Stimulated activated CD8-positive, alpha-beta memory T cell treated with anti-CD3 and anti-CD28 coated beads, Interleukin-12 subunit alpha, Interleukin-12 subunit beta, amount 100 ng/mL, for 24 hours (primary cell): ENCODE data around the gene NEK6.
"Not testable (repeated sequence)": the region's sequence is repeated elsewhere in the genome, so short reads cannot be mapped to it uniquely, and the experiment has no call there.

Source experiments
- DNase-seq: peaks from one replicate; pipeline ENCODE4 v3.0.0-alpha.2; 2020; ENCODE audit errors: extremely low read depth

NEK6 gene

GRCh38 chr9:124228516-124228915 lies 29.2 kb upstream of the NEK6 start:
- DNase-seq, result no peak

GRCh38 chr9:124231095-124231737 lies 26.5 kb upstream of the NEK6 start:
- DNase-seq, result no peak

GRCh38 chr9:124238546-124239140 lies 19.1 kb upstream of the NEK6 start:
- no peak for DNase-seq

GRCh38 chr9:124239249-124240073 lies 18.3 kb upstream of the NEK6 start:
- DNase-seq, result no peak

GRCh38 chr9:124242331-124243194 lies 15.2 kb upstream of the NEK6 start:
- DNase-seq, result no peak

- not testable (repeated sequence) for DNase-seq
Measured at GRCh38 chr9:124247393-124247792, 10.4 kb upstream of the NEK6 start.

GRCh38 chr9:124248066-124248465 lies 9.7 kb upstream of the NEK6 start:
- no peak for DNase-seq

- no peak for DNase-seq
Measured at GRCh38 chr9:124248960-124249359, 8.8 kb upstream of the NEK6 start.

GRCh38 chr9:124251204-124251603 lies 6.5 kb upstream of the NEK6 start:
- no peak for DNase-seq

- DNase-seq, result no peak
Measured at GRCh38 chr9:124251605-124252378, 6.0 kb upstream of the NEK6 start.

- not testable (repeated sequence) for DNase-seq
Measured at GRCh38 chr9:124252878-124253277, 4.9 kb upstream of the NEK6 start.

GRCh38 chr9:124254261-124254682 lies 3.5 kb upstream of the NEK6 start:
- peak; percentile 23 for DNase-seq

GRCh38 chr9:124255222-124255621 lies 2.5 kb upstream of the NEK6 start:
- DNase-seq, result no peak

GRCh38 chr9:124256517-124257069 lies 1.2 kb upstream of the NEK6 start:
- DNase-seq, result no peak

GRCh38 chr9:124257070-124257843 lies 492 bp upstream of the NEK6 start:
- no peak for DNase-seq

- DNase-seq, result no peak
Measured at GRCh38 chr9:124258607-124259157, 933 bp downstream of the NEK6 start.

GRCh38 chr9:124259158-124259808 lies 1.5 kb downstream of the NEK6 start:
- no peak for DNase-seq

GRCh38 chr9:124260769-124261603 lies 3.2 kb downstream of the NEK6 start:
- DNase-seq, result no peak
